CD4-positive, alpha-beta memory T cell (primary cell): ENCODE data around the gene PLD2. TPM values are rescaled to one million over a fixed set of nuclear protein-coding genes. Genes with fewer than 3 reads are reported as not detected.
A peak's percentile ranks its signal among the peaks of the same experiment; 100 is the strongest.

Experiments
- CTCF ChIA-PET: fragments of 350-600 bp; sonication (Branson Sonifier 250); formaldehyde crosslinking; loops from one replicate; lab custom pipeline; 2021; ENCODE audit warnings: inconsistent platforms; ENCODE audit not compliant: partially characterized antibody; lab: Charles Lee
- POLR2A ChIA-PET: fragments of 350-600 bp; sonication (Branson Sonifier 250); formaldehyde crosslinking; loops from one replicate; lab custom pipeline; 2021; ENCODE audit not compliant: partially characterized antibody; lab: Charles Lee
- DNase-seq, 5 donors: peaks; one replicate each; pipeline versions ENCODE4 v3.0.0 to v3.0.0-alpha.2; 2020 to 2022; ENCODE audit warnings: mixed read lengths in 1 of 5
- H3K27ac ChIP-seq: one replicate; pipeline ENCODE4 v1.7.0; 2013; ENCODE audit warnings: low read depth, low read length
- H3K27me3 ChIP-seq: 2 replicates; pipeline ENCODE4 v1.7.0; 2013; ENCODE audit warnings: mild to moderate bottlenecking, low read length, moderate library complexity; ENCODE audit not compliant: insufficient read depth
- H3K36me3 ChIP-seq: 2 replicates; pipeline ENCODE4 v1.7.0; 2013; ENCODE audit warnings: mild to moderate bottlenecking, low read length, moderate library complexity; ENCODE audit not compliant: insufficient read depth
- H3K4me1 ChIP-seq: 2 replicates; pipeline ENCODE4 v1.7.0; 2013; ENCODE audit warnings: mild to moderate bottlenecking, low read length, moderate library complexity; ENCODE audit not compliant: insufficient read depth
- H3K4me3 ChIP-seq, 2 donors: one replicate each; pipeline ENCODE4 v1.7.0; 2013; ENCODE audit warnings: low read length in 2 of 2, mild to moderate bottlenecking in 1 of 2
- H3K9me3 ChIP-seq, 2 donors: one replicate each; pipeline ENCODE4 v1.7.0; 2013; ENCODE audit warnings: low read length in 2 of 2, control low read depth in 1 of 2; ENCODE audit not compliant: control insufficient read depth in 1 of 2
- H3K27ac Mint-ChIP-seq, 7 donors: one replicate each; pipeline ENCODE4 v1.8.0; 2020 to 2021; ENCODE audit warnings: mixed read lengths in 7 of 7, mild to moderate bottlenecking in 6 of 7, inconsistent platforms in 3 of 7, moderate library complexity in 3 of 7
- H3K27me3 Mint-ChIP-seq, 2 donors: one replicate each; pipeline ENCODE4 v1.8.0; 2020 to 2021; ENCODE audit warnings: mixed read lengths in 2 of 2
- H3K36me3 Mint-ChIP-seq, 2 donors: one replicate each; pipeline ENCODE4 v1.8.0; 2020 to 2021; ENCODE audit warnings: mixed read lengths in 2 of 2, inconsistent platforms in 1 of 2, mild to moderate bottlenecking in 1 of 2
- H3K4me1 Mint-ChIP-seq, 4 donors: one replicate each; pipeline ENCODE4 v1.8.0; 2020 to 2021; ENCODE audit warnings: mixed read lengths in 4 of 4, mild to moderate bottlenecking in 1 of 4
- H3K4me3 Mint-ChIP-seq, 8 donors: one replicate each; pipeline ENCODE4 v1.8.0; 2020 to 2021; ENCODE audit warnings: mixed read lengths in 8 of 8, mild to moderate bottlenecking in 7 of 8, moderate library complexity in 6 of 8, inconsistent platforms in 3 of 8
- H3K9me3 Mint-ChIP-seq, 8 donors: one replicate each; pipeline ENCODE4 v1.8.0; 2020 to 2021; ENCODE audit warnings: mixed read lengths in 8 of 8, mild to moderate bottlenecking in 5 of 8, inconsistent platforms in 3 of 8, moderate library complexity in 1 of 8
- intact Hi-C: fragments of 100-400 bp; cut with micrococcal nuclease; formaldehyde crosslinking; loops from one replicate; pipeline ENCODE4 v1.15.1; 2023
- polyA plus RNA-seq, 2 donors: library from polyadenylated mRNA; unstranded; fragments of 300-500 nt; fragmentation: Illumina TruSeq; gene quantifications; one replicate each; pipeline ENCODE4 v1.2.3, GENCODE V29; 2021
- total RNA-seq, 2 experiments: library from RNA; stranded (reverse); gene quantifications; one replicate each; pipeline ENCODE4 v1.2.3, GENCODE V29; 2021

Gene PLD2
- total and polyA plus RNA-seq, 4 experiments from 2014 or later = 1.9 to 37.5 (median 17.9) TPM

GRCh38 chr17:4838309-4838785, 31.4 kb downstream of the PLD2 start:
- no peaks in the 10 kb centered on the region for H3K27me3 Mint-ChIP-seq
- Histone ChIP-seq H3K27ac (no peak overlapping the region), H3K27me3 (no peaks in the 10 kb centered on the region), H3K4me3 (no peak overlapping the region), H3K4me1 (peaks cover 62% of the 10 kb centered on the region), H3K36me3 (peaks cover 3% of the 10 kb centered on the region), H3K9me3 (no peaks in the 10 kb centered on the region)
- peaks cover 59 to 82% (median 68%) of the 10 kb centered on the region in 4 donors for H3K4me1 Mint-ChIP-seq
- peak overlapping the region in 1 of 7 donors; percentile 12 for H3K27ac Mint-ChIP-seq
- no peaks in the 10 kb centered on the region for H3K9me3 Mint-ChIP-seq
- DNase-seq = no peak
- ChIA-PET POLR2A (interaction anchor here (1.2 to 1.4 kb wide), 2 partner anchors 31 to 42 kb away, joined by 4 read pairs; partner anchors contain the start of genes PLD2 and PSMB6), CTCF (interaction anchor here (1.0 to 1.2 kb wide), 2 partner anchors 43 to 128 kb away, joined by 3 to 4 read pairs; no protein-coding TSS in a partner anchor)
- intact Hi-C loops = loop anchor here (10.0 kb wide), 1 partner anchor 46 kb away; no protein-coding TSS in a partner anchor
- H3K36me3 Mint-ChIP-seq = peaks cover 10 to 15% of the 10 kb centered on the region in 2 donors
- H3K4me3 Mint-ChIP-seq = peak overlapping the region in 2 of 8 donors; percentile 15 to 24

DNA sequence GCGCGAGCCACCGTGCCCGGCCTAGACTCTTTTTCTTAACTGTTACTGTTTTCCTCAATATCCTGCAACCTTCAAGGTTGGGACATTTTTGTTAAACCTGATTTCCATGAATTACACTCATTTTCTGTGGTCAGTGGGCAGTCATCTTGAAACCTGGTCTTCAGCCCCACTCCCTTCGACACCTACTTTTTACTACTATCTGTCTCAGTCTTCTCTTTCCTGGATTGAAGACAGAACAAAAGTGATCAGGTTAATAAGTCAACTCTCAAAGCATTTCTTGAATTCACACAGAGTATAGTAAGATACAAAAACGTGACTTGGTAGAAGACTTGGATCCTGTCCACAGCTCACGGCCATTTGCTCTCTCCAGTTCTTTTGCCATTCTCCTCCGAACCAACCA, 32.3 kb downstream of the PLD2 start:
- no peaks in the 10 kb centered on the region for H3K9me3 ChIP-seq

DNA sequence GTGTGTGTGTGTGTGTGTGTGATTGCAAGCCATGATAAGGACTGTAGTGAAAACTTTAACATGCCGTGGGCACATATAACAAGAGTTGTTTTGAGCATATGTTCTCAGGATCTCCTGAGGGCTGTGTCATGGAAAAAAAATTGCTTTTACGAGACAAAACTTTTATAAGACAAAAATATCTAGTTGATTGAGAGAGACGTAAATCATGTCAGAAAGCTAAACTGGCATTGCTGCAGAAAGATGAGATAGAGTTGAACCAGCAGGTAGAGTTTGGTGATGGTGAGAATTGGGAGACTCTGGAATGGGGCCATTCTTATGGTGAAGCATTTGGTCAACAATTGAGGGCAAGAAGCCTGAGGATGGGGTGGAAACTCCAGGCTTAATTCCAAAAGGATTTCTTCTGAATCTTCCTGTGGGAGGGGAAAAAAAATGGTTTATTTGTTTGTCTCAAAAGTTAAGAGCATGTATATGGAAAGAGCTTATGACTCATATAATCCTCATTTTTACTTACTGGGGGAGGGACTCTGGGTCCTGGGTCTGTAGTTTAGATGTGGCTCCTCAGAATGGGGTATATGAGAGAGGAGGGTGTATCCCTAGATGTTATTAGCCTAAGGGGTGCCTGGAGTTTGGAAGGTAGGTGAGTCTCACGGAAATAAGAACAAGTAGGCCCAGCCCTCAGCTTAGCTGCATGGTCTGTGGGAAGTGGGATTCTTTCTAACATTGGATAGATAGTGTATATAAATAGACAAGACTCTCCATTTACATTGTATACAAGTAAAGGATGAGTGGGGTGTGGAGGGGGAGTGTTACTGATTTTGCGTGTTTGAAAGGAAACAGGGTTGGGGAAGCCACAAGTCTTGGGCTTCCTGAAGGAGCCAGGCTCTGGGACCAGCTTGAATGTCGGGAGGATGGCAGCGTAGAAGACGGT, 33.3 kb downstream of the PLD2 start:
- H3K4me3 ChIP-seq = no peak overlapping the region
- H3K36me3 ChIP-seq = peaks cover 12% of the 10 kb centered on the region
- ChIA-PET CTCF (interaction anchor here (0.9 kb wide), 1 partner anchor 132 kb away, joined by 3 read pairs; no protein-coding TSS in a partner anchor), POLR2A (interaction anchor here (0.7 to 1.4 kb wide), 2 partner anchors 9 to 33 kb away, joined by 3 to 6 read pairs; partner anchors contain the start of gene PLD2)
- no peaks in the 10 kb centered on the region for H3K27me3 ChIP-seq
- peaks cover 57 to 82% (median 58%) of the 10 kb centered on the region in 4 donors for H3K4me1 Mint-ChIP-seq
- H3K4me3 Mint-ChIP-seq = peak overlapping the region in 7 of 8 donors; percentile 4 to 72 (median 34)
- no peak overlapping the region for H3K27ac ChIP-seq
- no peaks in the 10 kb centered on the region for H3K27me3 Mint-ChIP-seq
- no peak for DNase-seq
- intact Hi-C loops = loop anchor here (10.0 kb wide), 1 partner anchor 45 kb away; no protein-coding TSS in a partner anchor
- peak overlapping the region; percentile 19 to 72 (median 54) for H3K27ac Mint-ChIP-seq
- H3K4me1 ChIP-seq = peaks cover 51% of the 10 kb centered on the region
- no peaks in the 10 kb centered on the region for H3K9me3 Mint-ChIP-seq
- H3K9me3 ChIP-seq = no peaks in the 10 kb centered on the region
- peaks cover 10 to 14% of the 10 kb centered on the region in 2 donors for H3K36me3 Mint-ChIP-seq

More for the DNA sequence above, 32.3 kb downstream of the PLD2 start:
- no peak for DNase-seq
- intact Hi-C loops = loop anchor here (10.0 kb wide), 1 partner anchor 46 kb away; no protein-coding TSS in a partner anchor
- CTCF ChIA-PET = interaction anchor here (0.9 kb wide), 1 partner anchor 131 kb away, joined by 3 read pairs; no protein-coding TSS in a partner anchor
- H3K27ac Mint-ChIP-seq = peak overlapping the region in 4 of 7 donors; percentile 15 to 85 (median 30)
- POLR2A ChIA-PET = interaction anchor here (1.0 to 1.4 kb wide), 2 partner anchors 43 to 129 kb away, joined by 3 to 4 read pairs; partner anchors contain the start of gene PSMB6
- peaks cover 10 to 14% of the 10 kb centered on the region in 2 donors for H3K36me3 Mint-ChIP-seq
- H3K27me3 ChIP-seq = no peaks in the 10 kb centered on the region
- H3K9me3 Mint-ChIP-seq = no peaks in the 10 kb centered on the region
- H3K27ac ChIP-seq = no peak overlapping the region
- no peak overlapping the region for H3K4me3 ChIP-seq
- H3K4me1 Mint-ChIP-seq = peaks cover 58 to 82% (median 63%) of the 10 kb centered on the region in 4 donors
- no peaks in the 10 kb centered on the region for H3K27me3 Mint-ChIP-seq
- H3K4me3 Mint-ChIP-seq = peak overlapping the region in 1 of 8 donors; percentile 43
- peaks cover 4% of the 10 kb centered on the region for H3K36me3 ChIP-seq
- peaks cover 61% of the 10 kb centered on the region for H3K4me1 ChIP-seq

GRCh38 chr17:4840893-4841242, 33.9 kb downstream of the PLD2 start:
- Mint-ChIP-seq H3K36me3 (peaks cover 11 to 14% of the 10 kb centered on the region in 2 donors), H3K4me3 (peak overlapping the region in 6 of 8 donors; percentile 20 to 72 (median 38)), H3K9me3 (no peaks in the 10 kb centered on the region), H3K27ac (peak overlapping the region; percentile 1 to 72 (median 53)), H3K4me1 (peaks cover 53 to 79% (median 56%) of the 10 kb centered on the region in 4 donors), H3K27me3 (no peaks in the 10 kb centered on the region)
- ChIA-PET CTCF (no interaction called here), POLR2A (interaction anchor here (0.7 to 1.4 kb wide), 2 partner anchors 9 to 34 kb away, joined by 3 to 6 read pairs; partner anchors contain the start of gene PLD2)
- H3K27ac ChIP-seq = no peak overlapping the region
- H3K36me3 ChIP-seq = peaks cover 12% of the 10 kb centered on the region
- H3K4me3 ChIP-seq = no peak overlapping the region
- peaks cover 44% of the 10 kb centered on the region for H3K4me1 ChIP-seq
- H3K27me3 ChIP-seq = no peaks in the 10 kb centered on the region
- no peaks in the 10 kb centered on the region for H3K9me3 ChIP-seq
- intact Hi-C loops = no loop called here
- peak in 2 of 5 donors; percentile 25 to 48 for DNase-seq

- no peak for DNase-seq
- Histone ChIP-seq H3K4me3 (no peak overlapping the region), H3K4me1 (peaks cover 35% of the 10 kb centered on the region), H3K9me3 (no peaks in the 10 kb centered on the region), H3K27me3 (no peaks in the 10 kb centered on the region), H3K36me3 (peaks cover 12% of the 10 kb centered on the region), H3K27ac (no peak overlapping the region)
- H3K9me3 Mint-ChIP-seq = no peaks in the 10 kb centered on the region
- peak overlapping the region in 1 of 7 donors; percentile 42 for H3K27ac Mint-ChIP-seq
- POLR2A ChIA-PET = no interaction called here
- no peak overlapping the region for H3K4me3 Mint-ChIP-seq
- peaks cover 14 to 18% of the 10 kb centered on the region in 2 donors for H3K36me3 Mint-ChIP-seq
- intact Hi-C loops = no loop called here
- H3K27me3 Mint-ChIP-seq = no peaks in the 10 kb centered on the region
- peaks cover 50 to 81% (median 59%) of the 10 kb centered on the region in 4 donors for H3K4me1 Mint-ChIP-seq
- CTCF ChIA-PET = no interaction called here
These were observed 35.4 kb downstream of the PLD2 start for GRCh38 chr17:4842376-4842775.

- Histone ChIP-seq H3K36me3 (peaks cover 9% of the 10 kb centered on the region), H3K27ac (no peak overlapping the region), H3K27me3 (no peaks in the 10 kb centered on the region), H3K4me3 (no peak overlapping the region), H3K4me1 (peaks cover 32% of the 10 kb centered on the region), H3K9me3 (no peaks in the 10 kb centered on the region)
- DNase-seq = no peak
- CTCF ChIA-PET = no interaction called here
- Mint-ChIP-seq H3K27ac (no peak overlapping the region), H3K36me3 (peaks cover 10 to 15% of the 10 kb centered on the region in 2 donors), H3K4me1 (peaks cover 47 to 77% (median 58%) of the 10 kb centered on the region in 4 donors), H3K27me3 (no peaks in the 10 kb centered on the region), H3K4me3 (no peak overlapping the region), H3K9me3 (no peaks in the 10 kb centered on the region)
- intact Hi-C loops = no loop called here
- POLR2A ChIA-PET = interaction anchor here (0.9 kb wide), 1 partner anchor 9 kb away, joined by 3 read pairs; no protein-coding TSS in a partner anchor
These were observed 36.5 kb downstream of the PLD2 start for GRCh38 chr17:4843321-4844000.
